GM13976 (cell line): ENCODE measurements around the gene MTRR.
A peak's percentile ranks its signal among the peaks of the same experiment; 100 is the strongest.

Experiments used
- DNase-seq: peaks from one replicate; pipeline ENCODE4 v3.0.0; 2012; ENCODE audit warnings: low spot score
- in situ Hi-C: fragments of 300-500 bp; cut with MboI; formaldehyde crosslinking; loops from one replicate; pipeline ENCODE4 v1.12.0; 2022; ENCODE audit warnings: low sequenced_read_pairs, mixed read lengths, inconsistent platforms; ENCODE audit not compliant: unreplicated experiment
- TF ChIP-seq, protein P1 (sequence below): IDR thresholded peaks from 2 replicates; pipeline ENCODE4 v1.5.1; 2012; ENCODE audit warnings: borderline replicate concordance, mild to moderate bottlenecking; ENCODE audit not compliant: insufficient read depth; ENCODE audit errors: extremely low read depth, missing control alignments, control extremely low read depth

The MTRR gene

GRCh38 chr5:7868427-7868772, 548 bp upstream of the MTRR start:
- TF ChIP-seq, protein P1, sequence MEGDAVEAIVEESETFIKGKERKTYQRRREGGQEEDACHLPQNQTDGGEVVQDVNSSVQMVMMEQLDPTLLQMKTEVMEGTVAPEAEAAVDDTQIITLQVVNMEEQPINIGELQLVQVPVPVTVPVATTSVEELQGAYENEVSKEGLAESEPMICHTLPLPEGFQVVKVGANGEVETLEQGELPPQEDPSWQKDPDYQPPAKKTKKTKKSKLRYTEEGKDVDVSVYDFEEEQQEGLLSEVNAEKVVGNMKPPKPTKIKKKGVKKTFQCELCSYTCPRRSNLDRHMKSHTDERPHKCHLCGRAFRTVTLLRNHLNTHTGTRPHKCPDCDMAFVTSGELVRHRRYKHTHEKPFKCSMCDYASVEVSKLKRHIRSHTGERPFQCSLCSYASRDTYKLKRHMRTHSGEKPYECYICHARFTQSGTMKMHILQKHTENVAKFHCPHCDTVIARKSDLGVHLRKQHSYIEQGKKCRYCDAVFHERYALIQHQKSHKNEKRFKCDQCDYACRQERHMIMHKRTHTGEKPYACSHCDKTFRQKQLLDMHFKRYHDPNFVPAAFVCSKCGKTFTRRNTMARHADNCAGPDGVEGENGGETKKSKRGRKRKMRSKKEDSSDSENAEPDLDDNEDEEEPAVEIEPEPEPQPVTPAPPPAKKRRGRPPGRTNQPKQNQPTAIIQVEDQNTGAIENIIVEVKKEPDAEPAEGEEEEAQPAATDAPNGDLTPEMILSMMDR = no peak
- DNase-seq = no peak
- in situ Hi-C loops = no loop called here

- DNase-seq = peak; percentile 40
- TF ChIP-seq, protein P1 = no peak
- in situ Hi-C loops = no loop called here
These were observed 657 bp downstream of the MTRR start for GRCh38 chr5:7869474-7870136.

DNA sequence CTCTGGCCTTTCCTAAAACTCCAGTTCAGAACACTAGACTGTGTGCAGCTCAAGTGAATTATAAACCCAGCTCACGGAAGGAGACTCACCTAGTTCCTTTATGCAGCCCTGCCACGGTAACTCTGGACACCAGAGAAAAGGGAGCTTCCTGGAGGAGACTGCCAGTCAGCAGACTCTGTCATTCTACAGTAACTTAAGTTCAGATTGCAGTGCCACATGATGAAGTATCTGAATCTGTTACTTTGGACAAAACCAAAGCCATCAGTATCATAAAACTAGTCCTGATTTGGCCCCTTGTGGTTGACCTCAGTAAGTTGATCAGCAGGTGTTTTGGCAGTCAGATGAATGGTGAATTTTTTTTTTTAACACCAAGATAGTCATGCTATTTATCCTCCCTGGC, 2.7 kb downstream of the MTRR start:
- no peak for DNase-seq
- in situ Hi-C loops = no loop called here
- TF ChIP-seq, protein P1 = no peak

- TF ChIP-seq, protein P1 = no peak
- DNase-seq = no peak
- in situ Hi-C loops = no loop called here
These were observed 3.7 kb downstream of the MTRR start for GRCh38 chr5:7872517-7873130.

DNA sequence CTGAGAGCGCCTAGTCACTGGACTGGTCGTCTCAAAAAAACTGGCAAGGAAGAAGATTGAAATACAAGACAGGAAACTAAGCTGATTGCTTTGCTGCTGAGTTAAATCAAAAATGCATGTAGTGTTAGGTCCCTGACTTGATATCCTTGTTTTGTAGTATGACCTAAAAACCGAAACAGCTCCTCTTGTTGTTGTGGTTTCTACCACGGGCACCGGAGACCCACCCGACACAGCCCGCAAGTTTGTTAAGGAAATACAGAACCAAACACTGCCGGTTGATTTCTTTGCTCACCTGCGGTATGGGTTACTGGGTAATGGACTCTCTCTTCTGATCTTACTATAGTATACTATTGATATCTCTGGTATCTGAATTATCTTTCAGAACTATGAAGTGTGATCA, 4.3 kb downstream of the MTRR start:
- no peak for DNase-seq
- in situ Hi-C loops = no loop called here
- TF ChIP-seq, protein P1 = no peak

- TF ChIP-seq, protein P1 = no peak
- no peak for DNase-seq
- in situ Hi-C loops = no loop called here
These were observed 5.7 kb downstream of the MTRR start for GRCh38 chr5:7874639-7875038.

DNA sequence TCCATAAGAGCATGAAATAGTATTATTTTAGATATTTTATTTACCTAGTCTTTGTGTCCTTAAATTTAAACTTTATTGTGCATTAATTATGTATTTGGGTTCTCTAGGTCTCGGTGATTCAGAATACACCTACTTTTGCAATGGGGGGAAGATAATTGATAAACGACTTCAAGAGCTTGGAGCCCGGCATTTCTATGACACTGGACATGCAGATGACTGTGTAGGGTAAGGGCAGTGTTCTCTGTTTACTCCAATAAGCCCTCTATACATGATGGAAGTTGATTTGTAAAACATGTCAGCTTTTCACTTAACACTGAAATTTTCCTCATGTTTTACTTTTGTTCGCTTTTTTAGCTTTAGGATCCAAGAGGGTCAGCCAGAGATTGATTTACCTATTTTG, 6.2 kb downstream of the MTRR start:
- in situ Hi-C loops = no loop called here
- DNase-seq = no peak
- TF ChIP-seq, protein P1 = no peak
